ENCODE results near the gene ESPNL.
A peak's percentile ranks its signal among the peaks of the same experiment; 100 is the strongest.

Gene ESPNL

GRCh38 chr2:238069021-238069709, 31.0 kb upstream of the ESPNL start:
- ATAC-seq (ENCODE audit: insufficient read depth, low read depth) (peak; percentile 33; the same call in 1 of the 3 replicates), DNase-seq (no peak)
- Histone ChIP-seq H3K36me3 (ENCODE audit: insufficient read depth, low read length) (peaks cover 75% of the 10 kb centered on the region), H3K9me3 (ENCODE audit: insufficient read depth, low read length, severe bottlenecking) (no peaks in the 10 kb centered on the region), H2AFZ (ENCODE audit: low read depth, low read length) (no peak overlapping the region), H3K4me1 (ENCODE audit: insufficient read depth, low read length) (peaks cover 40% of the 10 kb centered on the region), H3K79me2 (ENCODE audit: insufficient read depth, low read length) (peaks cover 13% of the 10 kb centered on the region), H3K27ac (ENCODE audit: low read length) (peak overlapping the region; percentile 48; the same call in 1 of the 2 replicates), H4K20me1 (ENCODE audit: insufficient read depth, low read length) (0 out of 2 replicates have a peak, but pooled peaks cover 4% of the 10 kb centered on the region), H3K27me3 (ENCODE audit: insufficient read depth, low read length, poor library complexity) (no peaks in the 10 kb centered on the region), H3K4me3 (ENCODE audit: low read depth in 1 of 2, low read length in 2 of 2) (no peak overlapping the region), H3K9ac (ENCODE audit: low read depth, low read length) (peak overlapping the region; percentile 10; the same call in 1 of the 2 replicates), H3K4me2 (ENCODE audit: insufficient read depth, low read length) (no peak overlapping the region)
- no peak for TF ChIP-seq EZH2 (IDR thresholded peaks at IDR 0.05; ENCODE audit: borderline replicate concordance, low read depth, low read length, severe bottlenecking)
- no peak for TF ChIP-seq CTCF (IDR thresholded peaks at IDR 0.05; ENCODE audit: borderline replicate concordance, extremely low read depth, low read length, poor library complexity, severe bottlenecking)

GRCh38 chr2:238069877-238070276, 30.3 kb upstream of the ESPNL start:
- no peak for TF ChIP-seq CTCF (IDR thresholded peaks at IDR 0.05; ENCODE audit: borderline replicate concordance, extremely low read depth, low read length, poor library complexity, severe bottlenecking)
- no peak for TF ChIP-seq EZH2 (IDR thresholded peaks at IDR 0.05; ENCODE audit: borderline replicate concordance, low read depth, low read length, severe bottlenecking)
- DNase-seq (no peak), ATAC-seq (ENCODE audit: insufficient read depth, low read depth) (no peak)
- Histone ChIP-seq H3K79me2 (ENCODE audit: insufficient read depth, low read length) (peaks cover 10% of the 10 kb centered on the region), H4K20me1 (ENCODE audit: insufficient read depth, low read length) (0 out of 2 replicates have a peak, but pooled peaks cover 4% of the 10 kb centered on the region), H3K4me2 (ENCODE audit: insufficient read depth, low read length) (no peak overlapping the region), H3K9me3 (ENCODE audit: insufficient read depth, low read length, severe bottlenecking) (no peaks in the 10 kb centered on the region), H3K27ac (ENCODE audit: low read length) (no peak overlapping the region), H3K27me3 (ENCODE audit: insufficient read depth, low read length, poor library complexity) (no peaks in the 10 kb centered on the region), H3K4me1 (ENCODE audit: insufficient read depth, low read length) (peaks cover 40% of the 10 kb centered on the region), H3K9ac (ENCODE audit: low read depth, low read length) (no peak overlapping the region), H3K4me3 (ENCODE audit: low read depth in 1 of 2, low read length in 2 of 2) (no peak overlapping the region), H2AFZ (ENCODE audit: low read depth, low read length) (no peak overlapping the region), H3K36me3 (ENCODE audit: insufficient read depth, low read length) (peaks cover 72% of the 10 kb centered on the region)

GRCh38 chr2:238075397-238075796, 24.7 kb upstream of the ESPNL start:
- Histone ChIP-seq H3K9ac (ENCODE audit: low read depth, low read length) (no peak overlapping the region), H4K20me1 (ENCODE audit: insufficient read depth, low read length) (no peaks in the 10 kb centered on the region; the same call in 1 of the 2 replicates), H3K36me3 (ENCODE audit: insufficient read depth, low read length) (peaks cover 63% of the 10 kb centered on the region), H3K9me3 (ENCODE audit: insufficient read depth, low read length, severe bottlenecking) (no peaks in the 10 kb centered on the region), H3K79me2 (ENCODE audit: insufficient read depth, low read length) (peaks cover 8% of the 10 kb centered on the region; the same call in 1 of the 2 replicates), H3K4me2 (ENCODE audit: insufficient read depth, low read length) (no peak overlapping the region), H3K27ac (ENCODE audit: low read length) (no peak overlapping the region), H3K4me3 (ENCODE audit: low read depth in 1 of 2, low read length in 2 of 2) (no peak overlapping the region), H3K27me3 (ENCODE audit: insufficient read depth, low read length, poor library complexity) (no peaks in the 10 kb centered on the region), H3K4me1 (ENCODE audit: insufficient read depth, low read length) (no peaks in the 10 kb centered on the region), H2AFZ (ENCODE audit: low read depth, low read length) (no peak overlapping the region)
- DNase-seq: no peak
- TF ChIP-seq EZH2 (IDR thresholded peaks at IDR 0.05; ENCODE audit: borderline replicate concordance, low read depth, low read length, severe bottlenecking): no peak
- no peak for TF ChIP-seq CTCF (IDR thresholded peaks at IDR 0.05; ENCODE audit: borderline replicate concordance, extremely low read depth, low read length, poor library complexity, severe bottlenecking)
- ATAC-seq (ENCODE audit: insufficient read depth, low read depth): no peak

Measured in DND-41 (cell line).